ENCODE measurements around the gene SFXN4. TPM values are rescaled to one million over a fixed set of nuclear protein-coding genes. Genes with fewer than 3 reads are reported as not detected.
"Not testable (repeated sequence)": the region's sequence is repeated elsewhere in the genome, so short reads cannot be mapped to it uniquely, and the experiment has no call there.

SFXN4 gene
- polyA plus RNA-seq, 1 donor: 24.0 TPM

GRCh38 chr10:119112056-119112455 is 53.5 kb downstream of the SFXN4 start:
- DNase-seq (ENCODE audit: low read depth): no peak

GRCh38 chr10:119107771-119108170 is 57.7 kb downstream of the SFXN4 start:
- not testable (repeated sequence) for DNase-seq (ENCODE audit: low read depth)

GRCh38 chr10:119107106-119107505 is 58.4 kb downstream of the SFXN4 start:
- DNase-seq (ENCODE audit: low read depth): not testable (repeated sequence)

- DNase-seq (ENCODE audit: low read depth): not testable (repeated sequence)
These were observed 59.6 kb downstream of the SFXN4 start for GRCh38 chr10:119105899-119106298.

DNA sequence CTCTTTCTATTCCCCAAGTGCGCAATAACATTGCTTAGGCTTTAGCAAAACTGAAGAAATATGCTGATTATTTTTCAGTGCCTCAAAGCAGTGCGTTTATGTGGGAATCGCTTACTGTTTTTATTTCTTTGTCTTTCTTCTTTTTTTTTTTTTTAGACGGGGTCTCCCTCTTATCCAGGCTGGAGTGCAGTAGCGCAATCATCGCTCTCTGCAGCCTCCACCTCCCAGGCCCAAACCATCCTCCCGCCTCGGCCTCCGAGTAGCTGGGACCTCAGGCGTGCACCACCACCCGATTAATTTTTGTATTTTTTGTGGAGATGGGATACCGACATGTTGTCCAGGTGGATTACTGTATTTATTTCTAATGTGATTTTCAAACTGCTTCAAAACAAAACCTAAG is 60.4 kb downstream of the SFXN4 start:
- no peak for DNase-seq (ENCODE audit: low read depth)

DNA sequence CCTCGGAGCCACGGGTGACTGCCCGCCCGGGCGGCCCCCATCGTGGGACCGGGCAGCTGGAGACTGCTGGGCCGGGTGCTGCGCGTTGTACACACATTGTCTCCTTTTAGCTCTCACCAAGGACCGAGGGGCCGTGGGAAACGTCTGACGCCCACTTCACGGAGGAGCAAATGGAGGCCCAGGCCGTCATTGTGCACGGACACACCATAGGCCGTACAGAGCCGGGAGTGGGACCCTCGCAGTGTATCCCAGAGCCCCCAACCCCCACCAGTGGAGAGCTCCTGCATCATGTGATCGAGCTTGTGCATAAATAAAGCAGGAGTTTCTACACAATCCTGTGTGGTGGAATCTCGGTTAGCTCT is 60.9 kb downstream of the SFXN4 start:
- DNase-seq (ENCODE audit: low read depth): no peak

DNA sequence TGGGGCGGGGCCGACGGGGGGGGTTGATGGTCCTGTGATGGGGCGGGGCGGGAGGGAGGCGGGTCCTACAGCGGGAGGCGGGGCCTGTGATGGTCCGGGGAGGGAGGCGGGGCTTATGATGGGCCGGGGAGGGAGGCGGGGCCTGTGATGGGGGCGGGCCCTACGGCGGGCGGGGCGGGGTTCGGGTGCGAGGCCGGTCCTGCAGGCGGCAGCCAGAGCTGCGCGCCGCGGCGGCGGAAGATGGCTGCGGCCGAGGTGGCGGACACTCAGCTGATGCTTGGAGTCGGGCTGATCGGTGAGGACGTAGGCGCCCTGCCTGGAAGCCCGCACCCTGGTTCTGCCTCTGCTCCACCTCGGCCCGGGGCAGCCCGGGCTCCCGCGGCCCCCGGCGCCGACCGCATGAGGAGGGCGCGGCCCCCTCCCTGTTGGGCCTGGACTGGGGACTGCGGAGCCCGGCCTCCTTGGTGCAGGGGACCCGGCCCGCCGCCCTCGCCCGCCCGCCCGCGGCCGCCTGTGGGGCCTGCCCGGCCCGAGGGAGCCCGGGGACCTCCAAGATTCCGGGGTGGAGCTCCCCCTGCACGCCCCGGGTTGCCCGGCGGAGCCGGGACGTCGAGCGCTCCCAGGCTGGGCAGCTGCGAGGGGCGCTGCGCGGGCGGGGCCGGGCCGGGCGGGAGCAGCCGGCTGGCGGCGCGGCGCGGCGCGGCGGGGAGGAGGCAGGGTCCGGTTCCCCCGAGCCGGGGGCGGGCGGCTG is 61.4 kb downstream of the SFXN4 start, which contains the start of gene DENND10:
TSS of gene DENND10 (plus strand) at position 211 of the 751 bp plus-strand sequence. CDS start at position 241, 30 bp downstream.
- no peak for DNase-seq (ENCODE audit: low read depth)

DNA sequence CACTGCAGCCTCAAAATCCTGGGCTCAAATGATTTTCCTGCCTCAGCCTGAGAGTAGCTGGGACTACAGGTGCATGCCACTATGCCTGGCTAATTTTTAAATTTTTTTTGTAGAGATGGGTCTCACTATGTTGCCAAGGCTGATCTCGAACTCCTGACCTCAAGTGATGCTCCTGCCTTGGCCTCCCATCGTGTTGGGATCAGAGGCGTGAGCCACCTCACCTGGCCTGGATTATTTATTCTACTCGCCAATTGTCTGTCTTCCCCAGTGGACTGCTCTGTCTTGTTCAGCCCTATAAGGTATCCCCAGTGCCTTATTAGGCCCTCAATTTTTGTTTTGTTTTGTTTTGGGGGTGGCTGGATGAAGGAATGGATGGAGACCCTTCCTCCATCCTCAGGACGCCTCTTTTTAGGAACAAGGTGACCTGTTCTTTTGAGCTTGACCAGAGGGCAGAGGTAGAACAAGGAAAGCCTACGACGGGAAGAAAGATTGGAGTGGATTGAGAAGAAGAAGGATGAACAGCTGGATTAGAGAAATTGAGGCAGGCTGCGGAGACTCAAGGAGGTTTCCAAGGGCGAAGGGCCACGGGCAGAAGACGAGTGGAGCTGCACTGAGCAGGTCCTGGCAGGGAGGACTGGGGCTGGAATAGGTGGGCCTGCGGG is 62.1 kb downstream of the SFXN4 start:
- no peak for DNase-seq (ENCODE audit: low read depth)

DNA sequence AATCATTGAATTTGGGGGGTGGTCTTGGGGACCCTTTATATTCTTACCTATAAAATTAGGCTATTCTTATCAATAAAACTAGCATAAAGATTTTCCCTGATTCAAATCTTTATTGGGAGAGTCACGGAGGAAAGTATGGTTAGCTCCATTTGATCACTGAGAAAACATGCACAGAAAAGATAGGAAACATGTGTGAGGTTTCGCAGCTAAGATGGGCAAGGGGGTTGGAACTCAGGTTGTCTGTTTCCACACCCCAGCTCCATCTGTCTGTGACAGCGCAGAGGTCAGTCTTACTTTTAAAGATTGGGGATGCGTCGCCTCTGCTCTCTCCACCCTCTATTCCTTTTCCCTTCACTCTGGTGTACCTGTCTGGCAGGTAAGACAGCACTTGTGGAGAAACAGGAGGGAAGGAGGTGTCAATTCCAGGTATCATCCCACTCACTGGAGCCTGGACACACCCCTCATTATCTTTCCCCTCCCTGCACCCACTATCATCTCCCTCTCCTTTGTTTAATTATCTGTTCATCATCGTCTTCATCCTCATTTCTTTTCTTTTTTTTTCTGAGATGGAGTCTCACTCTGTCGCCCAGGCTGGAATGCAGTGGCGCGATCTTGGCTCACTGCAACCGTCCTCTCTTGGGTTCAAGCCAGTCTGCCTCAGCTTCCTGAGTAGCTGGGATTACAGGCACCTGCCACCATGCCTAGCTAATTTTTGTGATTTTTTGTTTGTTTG is 64.0 kb downstream of the SFXN4 start:
- DNase-seq (ENCODE audit: low read depth): no peak

GRCh38 chr10:119100434-119101238 is 64.9 kb downstream of the SFXN4 start:
- DNase-seq (ENCODE audit: low read depth): no peak

DNA sequence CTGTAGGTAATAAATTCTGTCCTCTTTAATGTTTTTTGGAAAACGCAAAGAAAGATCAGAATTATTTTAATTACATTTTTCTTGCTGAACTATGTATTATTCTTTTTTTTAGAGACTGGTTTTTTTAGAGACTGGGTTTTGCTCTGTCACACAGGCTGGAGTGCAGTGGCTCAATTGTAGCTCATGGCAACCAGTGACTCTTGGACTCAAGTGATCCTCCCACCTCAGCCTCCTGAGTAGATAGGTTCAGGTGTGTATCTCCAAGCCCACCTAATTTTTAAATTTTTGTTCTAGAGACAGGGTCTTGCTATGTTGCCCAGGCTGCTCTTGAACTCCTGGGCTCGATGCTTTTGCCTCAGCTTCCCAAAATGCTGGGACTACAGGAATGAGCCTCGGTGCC is 66.9 kb downstream of the SFXN4 start:
- no peak for DNase-seq (ENCODE audit: low read depth)

GRCh38 chr10:119096641-119097415 is 68.7 kb downstream of the SFXN4 start:
- not testable (repeated sequence) for DNase-seq (ENCODE audit: low read depth)

DNA sequence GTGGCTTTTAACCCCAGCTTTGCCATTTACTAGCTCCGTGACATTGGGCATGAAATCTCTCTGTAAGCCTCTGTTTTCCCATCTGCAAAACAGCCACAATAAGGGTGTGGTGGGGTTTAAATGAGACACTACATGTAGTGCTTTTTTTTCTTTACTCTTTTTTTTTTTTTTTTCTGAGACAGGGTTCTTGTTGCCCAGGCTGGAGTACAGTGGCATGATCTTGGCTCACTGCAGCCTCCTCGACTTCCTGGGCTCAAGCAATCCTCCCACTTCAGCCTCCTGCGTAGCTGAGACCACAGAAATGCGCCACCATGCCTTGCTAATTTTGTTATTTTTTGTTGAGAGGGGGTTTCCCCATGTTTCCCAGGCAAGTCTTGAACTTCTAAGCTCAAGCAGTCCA is 69.9 kb downstream of the SFXN4 start:
- DNase-seq (ENCODE audit: low read depth): no peak

DNA sequence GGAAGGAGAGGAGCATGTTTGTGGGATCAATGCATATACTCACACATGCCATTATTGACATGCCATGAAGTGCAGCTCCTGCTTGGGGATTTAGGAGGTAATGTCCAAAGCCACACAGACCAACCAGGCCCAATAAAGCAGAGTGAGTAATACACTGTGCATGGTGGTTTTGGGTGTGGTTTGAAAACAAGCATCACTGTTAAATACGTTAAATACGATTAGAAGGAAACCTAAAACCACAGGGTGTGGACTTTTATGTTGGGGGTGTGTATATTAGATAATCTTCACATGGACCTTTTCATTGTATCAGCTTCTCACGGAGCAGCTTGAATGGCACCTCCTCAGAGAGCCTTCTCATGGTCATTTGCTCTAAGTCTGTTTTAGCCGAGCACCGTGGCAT is 74.5 kb downstream of the SFXN4 start:
- DNase-seq (ENCODE audit: low read depth): no peak

Other genes starting within 250 kb of the SFXN4 start
- gene NANOS1, start 136.0 kb downstream of the SFXN4 start, polyA plus RNA-seq (ENCODE audit: insufficient read length): 6.7 TPM
- 141 TPM for gene EIF3A, start 84.9 kb downstream of the SFXN4 start, polyA plus RNA-seq (ENCODE audit: insufficient read length)
- gene DENND10, start 61.6 kb downstream of the SFXN4 start, polyA plus RNA-seq (ENCODE audit: insufficient read length): 28.4 TPM
- 142 TPM for gene PRDX3, start 13.1 kb upstream of the SFXN4 start, polyA plus RNA-seq (ENCODE audit: insufficient read length)
- gene GRK5, start 41.9 kb upstream of the SFXN4 start, polyA plus RNA-seq (ENCODE audit: insufficient read length): 20.9 TPM

Data from forelimb muscle (tissue), 1 donor.